ENCODE measurements around the gene TMEM53. TPM values are rescaled to one million over a fixed set of nuclear protein-coding genes. Genes with fewer than 3 reads are reported as not detected.

Gene TMEM53
- total RNA-seq, 1 donor from 2014 or later, result 11.5 TPM

DNA sequence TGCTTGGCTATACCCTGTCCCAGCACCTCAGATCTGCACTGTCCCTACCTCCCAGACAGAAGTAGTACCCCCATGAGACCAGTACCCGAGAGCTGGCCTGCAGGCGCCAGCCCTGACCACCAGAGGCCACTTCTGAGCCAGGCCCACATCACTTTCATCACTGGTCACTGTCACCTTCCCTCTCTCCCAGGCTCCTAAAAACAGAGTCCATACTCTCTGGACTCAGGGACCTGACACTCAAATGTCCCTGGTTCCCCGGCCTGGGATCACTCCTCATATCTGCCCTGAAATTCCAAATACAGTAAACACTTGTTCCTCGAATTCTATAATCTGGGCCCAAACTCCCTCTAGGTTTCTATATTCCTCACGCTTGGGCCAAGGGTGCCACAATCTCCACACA, 18.7 kb downstream of the TMEM53 start:
- TF ChIP-seq, protein P1, sequence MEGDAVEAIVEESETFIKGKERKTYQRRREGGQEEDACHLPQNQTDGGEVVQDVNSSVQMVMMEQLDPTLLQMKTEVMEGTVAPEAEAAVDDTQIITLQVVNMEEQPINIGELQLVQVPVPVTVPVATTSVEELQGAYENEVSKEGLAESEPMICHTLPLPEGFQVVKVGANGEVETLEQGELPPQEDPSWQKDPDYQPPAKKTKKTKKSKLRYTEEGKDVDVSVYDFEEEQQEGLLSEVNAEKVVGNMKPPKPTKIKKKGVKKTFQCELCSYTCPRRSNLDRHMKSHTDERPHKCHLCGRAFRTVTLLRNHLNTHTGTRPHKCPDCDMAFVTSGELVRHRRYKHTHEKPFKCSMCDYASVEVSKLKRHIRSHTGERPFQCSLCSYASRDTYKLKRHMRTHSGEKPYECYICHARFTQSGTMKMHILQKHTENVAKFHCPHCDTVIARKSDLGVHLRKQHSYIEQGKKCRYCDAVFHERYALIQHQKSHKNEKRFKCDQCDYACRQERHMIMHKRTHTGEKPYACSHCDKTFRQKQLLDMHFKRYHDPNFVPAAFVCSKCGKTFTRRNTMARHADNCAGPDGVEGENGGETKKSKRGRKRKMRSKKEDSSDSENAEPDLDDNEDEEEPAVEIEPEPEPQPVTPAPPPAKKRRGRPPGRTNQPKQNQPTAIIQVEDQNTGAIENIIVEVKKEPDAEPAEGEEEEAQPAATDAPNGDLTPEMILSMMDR (IDR thresholded peaks at IDR 0.05; ENCODE audit: borderline replicate concordance), result peak; percentile 70
- H3K36me3 ChIP-seq, result peaks cover 30% of the 10 kb centered on the region
- intact Hi-C loops (cut with micrococcal nuclease), result no loop called here
- no peak overlapping the region for H3K4me3 ChIP-seq
- no peaks in the 10 kb centered on the region for H3K27me3 ChIP-seq (ENCODE audit: low read depth)
- H3K9me3 ChIP-seq (replicated peaks), result no peaks in the 10 kb centered on the region
- H3K27ac ChIP-seq (replicated peaks), result no peak overlapping the region
- no peak for DNase-seq
- H3K4me1 ChIP-seq, result peaks cover 15% of the 10 kb centered on the region

DNA sequence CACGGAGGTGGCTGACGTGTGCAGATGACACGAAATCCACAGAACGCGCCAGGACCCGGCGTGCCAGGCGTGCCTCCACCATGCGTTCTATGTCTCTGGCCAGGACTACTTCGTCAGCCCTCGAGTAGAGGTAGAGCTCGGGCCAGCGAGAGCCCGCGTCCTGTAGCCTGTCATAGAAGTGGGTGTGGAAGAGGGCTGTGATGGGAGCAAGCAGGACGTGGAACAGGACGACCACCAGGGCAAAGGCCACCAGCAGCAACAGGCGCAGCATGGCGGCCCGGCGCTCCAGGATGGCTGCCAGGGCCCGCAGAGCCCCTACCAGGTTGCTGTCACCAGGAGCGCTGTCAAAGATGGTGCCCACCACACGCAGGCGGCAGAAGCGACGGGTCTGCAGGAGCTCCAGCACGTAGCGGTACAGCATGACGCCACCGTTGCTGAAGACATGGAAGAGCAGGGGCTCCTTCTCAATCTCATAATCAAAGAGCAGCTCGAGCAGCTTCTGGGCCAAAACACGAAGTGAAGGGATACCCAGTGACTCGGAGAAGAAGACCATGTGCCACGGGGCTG, 19.6 kb downstream of the TMEM53 start:
- Histone ChIP-seq H3K27me3 (ENCODE audit: low read depth) (no peaks in the 10 kb centered on the region), H3K9me3 (replicated peaks) (no peaks in the 10 kb centered on the region), H3K27ac (replicated peaks) (no peak overlapping the region), H3K4me1 (peaks cover 14% of the 10 kb centered on the region), H3K36me3 (peaks cover 39% of the 10 kb centered on the region), H3K4me3 (no peak overlapping the region)
- no peak for DNase-seq
- intact Hi-C loops (cut with micrococcal nuclease), result no loop called here
- TF ChIP-seq, protein P1 (IDR thresholded peaks at IDR 0.05; ENCODE audit: borderline replicate concordance), result no peak

DNA sequence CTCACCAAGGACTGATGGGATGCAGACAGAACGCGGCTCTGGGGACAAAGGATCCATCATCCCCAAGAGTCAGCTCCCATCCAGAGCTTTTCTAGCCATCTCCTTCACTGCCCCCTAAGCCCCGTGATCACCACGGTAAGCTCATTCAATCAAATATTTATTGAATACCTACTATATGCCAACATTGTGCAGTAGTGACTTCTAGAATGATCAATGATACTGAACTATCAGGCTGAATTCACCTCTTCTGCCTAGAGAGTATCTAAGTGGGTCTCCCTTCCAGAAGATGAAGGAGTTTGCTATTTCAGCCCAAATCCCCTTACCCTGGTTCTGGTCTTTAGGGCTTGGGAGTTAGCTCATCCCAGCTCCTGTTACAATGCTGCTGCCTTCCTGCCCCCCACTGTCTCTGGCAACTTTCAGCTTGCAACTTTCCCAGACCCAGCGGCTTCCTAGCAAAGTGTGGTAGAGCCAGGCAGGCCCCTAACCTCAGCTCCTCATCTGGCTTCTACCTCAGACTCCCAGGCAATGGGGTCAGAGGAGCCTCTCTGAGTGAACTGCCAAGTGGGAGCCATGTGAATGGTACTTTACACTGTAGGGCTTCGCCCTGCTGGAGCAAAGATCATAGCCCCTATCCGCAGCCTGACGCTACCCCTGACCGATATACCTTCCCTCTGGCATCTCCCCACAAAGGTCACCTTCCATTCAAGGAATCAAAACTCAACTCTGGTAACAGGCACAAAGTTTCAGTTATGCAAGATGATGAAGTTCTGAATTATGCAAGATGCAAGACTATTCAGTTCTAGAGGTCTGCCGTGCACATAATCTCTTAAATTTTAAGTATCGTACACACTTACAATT, 20.9 kb downstream of the TMEM53 start:
- intact Hi-C loops (cut with micrococcal nuclease), result no loop called here
- H3K4me3 ChIP-seq, result no peak overlapping the region
- no peaks in the 10 kb centered on the region for H3K9me3 ChIP-seq (replicated peaks)
- TF ChIP-seq, protein P1 (IDR thresholded peaks at IDR 0.05; ENCODE audit: borderline replicate concordance), result peak; percentile 26
- H3K27me3 ChIP-seq (ENCODE audit: low read depth), result no peaks in the 10 kb centered on the region
- H3K27ac ChIP-seq (replicated peaks), result no peak overlapping the region
- H3K4me1 ChIP-seq, result peaks cover 11% of the 10 kb centered on the region
- no peak for DNase-seq
- H3K36me3 ChIP-seq, result peaks cover 53% of the 10 kb centered on the region

DNA sequence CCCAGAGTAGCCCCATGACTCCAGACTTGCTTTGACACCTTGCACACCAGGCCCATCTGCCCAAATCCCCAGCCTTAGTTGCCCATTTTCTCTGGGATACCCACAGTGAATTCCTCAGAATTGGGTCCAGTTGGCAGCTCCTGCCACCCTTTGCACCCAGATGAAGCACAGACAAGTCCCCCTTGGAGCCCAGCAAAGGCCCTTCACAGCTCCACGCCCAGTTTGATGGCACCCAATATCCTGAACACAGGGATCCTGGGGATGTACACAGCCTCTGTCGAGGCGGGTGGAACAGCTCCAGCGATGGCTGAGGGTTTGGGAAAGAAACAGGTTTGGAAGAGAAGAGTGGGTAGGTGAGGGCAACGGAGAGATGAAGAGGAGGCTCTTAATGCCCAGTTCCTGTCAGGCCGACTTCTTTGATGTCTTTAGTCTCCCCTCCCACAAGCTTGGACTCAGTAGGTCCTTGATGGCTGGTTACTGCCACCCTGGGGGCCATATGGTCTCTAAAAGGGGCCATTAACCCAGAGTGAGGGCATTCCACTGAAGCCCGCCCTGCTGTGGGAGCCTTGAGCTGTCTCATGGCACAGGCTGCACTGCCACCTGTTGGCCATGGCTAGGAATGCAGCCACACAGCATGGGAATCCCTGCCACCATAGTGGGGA, 21.7 kb downstream of the TMEM53 start:
- no peaks in the 10 kb centered on the region for H3K9me3 ChIP-seq (replicated peaks)
- H3K36me3 ChIP-seq, result peaks cover 60% of the 10 kb centered on the region
- no peaks in the 10 kb centered on the region for H3K27me3 ChIP-seq (ENCODE audit: low read depth)
- intact Hi-C loops (cut with micrococcal nuclease), result no loop called here
- no peak overlapping the region for H3K4me3 ChIP-seq
- TF ChIP-seq, protein P1 (IDR thresholded peaks at IDR 0.05; ENCODE audit: borderline replicate concordance), result peak; percentile 97
- peaks cover 11% of the 10 kb centered on the region for H3K4me1 ChIP-seq
- peak; percentile 73 for DNase-seq
- H3K27ac ChIP-seq (replicated peaks), result no peak overlapping the region

DNA sequence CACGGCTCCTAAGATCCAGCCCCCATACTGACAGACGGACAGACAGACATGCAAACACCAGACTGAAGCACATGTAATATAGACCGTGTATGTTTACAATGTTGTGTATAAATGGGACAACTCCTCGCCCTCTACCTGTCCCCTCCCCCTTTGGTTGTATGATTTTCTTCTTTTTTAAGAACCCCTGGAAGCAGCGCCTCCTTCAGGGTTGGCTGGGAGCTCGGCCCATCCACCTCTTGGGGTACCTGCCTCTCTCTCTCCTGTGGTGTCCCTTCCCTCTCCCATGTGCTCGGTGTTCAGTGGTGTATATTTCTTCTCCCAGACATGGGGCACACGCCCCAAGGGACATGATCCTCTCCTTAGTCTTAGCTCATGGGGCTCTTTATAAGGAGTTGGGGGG, 23.2 kb downstream of the TMEM53 start:
- Histone ChIP-seq H3K4me3 (no peak overlapping the region), H3K27me3 (ENCODE audit: low read depth) (no peaks in the 10 kb centered on the region), H3K36me3 (peaks cover 75% of the 10 kb centered on the region), H3K27ac (replicated peaks) (peak overlapping the region; percentile 84), H3K9me3 (replicated peaks) (no peaks in the 10 kb centered on the region), H3K4me1 (peaks cover 12% of the 10 kb centered on the region)
- intact Hi-C loops (cut with micrococcal nuclease), result no loop called here
- TF ChIP-seq, protein P1 (IDR thresholded peaks at IDR 0.05; ENCODE audit: borderline replicate concordance), result no peak
- DNase-seq, result no peak

Data from left ventricle myocardium inferior (tissue), 1 donor.